Measurements from ENCODE around the gene SLC35B2.

SLC35B2 gene

GRCh38 chr6:44251576-44252524 lies 5.5 kb downstream of the SLC35B2 start:
- DNase-seq: no peak

- no peak for DNase-seq
These were observed 6.6 kb downstream of the SLC35B2 start for GRCh38 chr6:44250718-44251123.

GRCh38 chr6:44250067-44250717 lies 7.1 kb downstream of the SLC35B2 start:
- no peak for DNase-seq

- DNase-seq: no peak
These were observed 8.1 kb downstream of the SLC35B2 start for GRCh38 chr6:44249082-44249748.

GRCh38 chr6:44248579-44248978 lies 8.7 kb downstream of the SLC35B2 start:
- no peak for DNase-seq

GRCh38 chr6:44247338-44248302 lies 9.7 kb downstream of the SLC35B2 start:
- peak in 1 of 2 experiments; percentile 33 for DNase-seq

- peak; percentile 92 to 98 for DNase-seq
These were observed 10.5 kb downstream of the SLC35B2 start, which contains the start of gene HSP90AB1 for GRCh38 chr6:44246663-44247337. HSP90AB1 (plus strand) TSS chr6:44247101; CDS start chr6:44248630, 1,529 bp downstream.

- DNase-seq: peak; percentile 70 to 85
These were observed 11.2 kb downstream of the SLC35B2 start for GRCh38 chr6:44245912-44246662.

- DNase-seq: no peak
These were observed 11.9 kb downstream of the SLC35B2 start for GRCh38 chr6:44245391-44245911.

- DNase-seq: peak; percentile 51 to 78
These were observed 14.0 kb downstream of the SLC35B2 start for GRCh38 chr6:44243345-44243744.

GRCh38 chr6:44238687-44239350 lies 18.5 kb downstream of the SLC35B2 start:
- DNase-seq: peak in 1 of 2 experiments; percentile 51

- peak; percentile 60 to 79 for DNase-seq
These were observed 19.4 kb downstream of the SLC35B2 start for GRCh38 chr6:44237813-44238433.

GRCh38 chr6:44237021-44237812 lies 20.1 kb downstream of the SLC35B2 start:
- peak; percentile 94 to 96 for DNase-seq

GRCh38 chr6:44235891-44236516 lies 21.3 kb downstream of the SLC35B2 start:
- DNase-seq: no peak

GRCh38 chr6:44235269-44235668 lies 22.1 kb downstream of the SLC35B2 start:
- DNase-seq: no peak

- peak in 1 of 2 experiments; percentile 48 for DNase-seq
These were observed 23.0 kb downstream of the SLC35B2 start for GRCh38 chr6:44234101-44235025.
